Endothelial cell of umbilical vein (primary cell): Measurements from ENCODE around the gene BRCA1. TPM values are rescaled to one million over a fixed set of nuclear protein-coding genes. Genes with fewer than 3 reads are reported as not detected.
"Not testable (repeated sequence)": the region's sequence is repeated elsewhere in the genome, so short reads cannot be mapped to it uniquely, and the experiment has no call there.

Source experiments
- BruUV-seq: library from RNA; stranded (reverse); fragments of 400-500 nt; replicated peaks from 2 replicates; lab custom pipeline; 2021; lab: Mats Ljungman, UMichigan
- CTCF ChIA-PET: fragments of 300-600, 350-600 bp; sonication (Branson Sonifier 250); formaldehyde crosslinking; loops from one replicate; lab custom pipeline; 2021; ENCODE audit warnings: antibody characterized with exemption, inconsistent platforms; lab: Charles Lee
- POLR2A ChIA-PET: fragments of 300-600, 350-600 bp; sonication (Branson Sonifier 250); formaldehyde crosslinking; loops from one replicate; lab custom pipeline; 2021; ENCODE audit warnings: antibody characterized with exemption, inconsistent platforms; lab: Charles Lee
- DNase-seq: peaks from one replicate; pipeline ENCODE4 v3.0.0-alpha.2; 2011; ENCODE audit warnings: low read depth, low spot score
- FAIRE-seq: peaks from 2 replicates; lab custom pipeline; 2011; peaks lifted over from hg19 to GRCh38; lab: Jason Lieb, UNC
- H2AFZ ChIP-seq: 2 replicates; pipeline ENCODE4 v1.6.0; 2012; ENCODE audit warnings: low read depth, low read length, control low read depth, inconsistent platforms
- H3K27ac ChIP-seq: 2 replicates; pipeline ENCODE4 v1.5.1; 2011; ENCODE audit warnings: low read depth, mild to moderate bottlenecking, control low read depth, low read length, moderate library complexity; ENCODE audit not compliant: insufficient read depth
- H3K27me3 ChIP-seq, 2 experiments: 2 replicates each; pipeline versions ENCODE4 v1.6.0 to v1.6.1; 2011; ENCODE audit warnings: low read length in 2 of 2, mixed read lengths in 1 of 2; ENCODE audit not compliant: control insufficient read depth in 2 of 2, insufficient read depth in 2 of 2
- H3K36me3 ChIP-seq, 2 experiments: 2 replicates in 1 of 2; 3 replicates in 1 of 2; pipeline ENCODE4 v1.5.1; 2011; ENCODE audit warnings: low read length in 2 of 2, mild to moderate bottlenecking in 1 of 2, moderate library complexity in 1 of 2; ENCODE audit not compliant: control insufficient read depth in 2 of 2, insufficient read depth in 2 of 2; ENCODE audit errors: extremely low read depth in 1 of 2
- H3K4me1 ChIP-seq: 3 replicates; pipeline ENCODE4 v1.5.1; 2011; ENCODE audit warnings: mild to moderate bottlenecking, low read length; ENCODE audit not compliant: control insufficient read depth, insufficient read depth; ENCODE audit errors: extremely low read depth
- H3K4me2 ChIP-seq: 2 replicates; pipeline ENCODE4 v1.6.1; 2011; ENCODE audit warnings: low read length, control low read depth, mixed read lengths; ENCODE audit not compliant: insufficient read depth
- H3K4me3 ChIP-seq, 3 experiments: fragments of 200-600 bp in 1 of 3; sonication (generic), shearing (Covaris generic) in 1 of 3; replicated peaks in 1 of 3; 2 replicates each; pipeline ENCODE4 v1.5.1; 2011 to 2016; ENCODE audit warnings: control low read depth in 3 of 3, low read length in 3 of 3, mild to moderate bottlenecking in 2 of 3, inconsistent platforms in 1 of 3, low read depth in 1 of 3, moderate library complexity in 1 of 3; ENCODE audit not compliant: insufficient read depth in 1 of 3
- H3K79me2 ChIP-seq: 2 replicates; pipeline ENCODE4 v1.6.0; 2012; ENCODE audit warnings: low read length, inconsistent platforms; ENCODE audit not compliant: control insufficient read depth, insufficient read depth
- H3K9ac ChIP-seq: replicated peaks from 2 replicates; pipeline ENCODE3; 2011; ENCODE audit warnings: low read length, control low read depth; ENCODE audit not compliant: insufficient read depth; ENCODE audit errors: extremely low read depth
- H3K9me1 ChIP-seq: replicated peaks from 3 replicates; pipeline ENCODE4 v1.6.0; 2011; ENCODE audit warnings: mild to moderate bottlenecking, low read length; ENCODE audit not compliant: control insufficient read depth, insufficient read depth; ENCODE audit errors: extremely low read depth
- H3K9me3 ChIP-seq: replicated peaks from 2 replicates; pipeline ENCODE4 v1.5.1; 2012; ENCODE audit warnings: low read length, inconsistent platforms; ENCODE audit not compliant: control insufficient read depth, insufficient read depth
- H4K20me1 ChIP-seq: replicated peaks from 2 replicates; pipeline ENCODE3; 2011; ENCODE audit warnings: mild to moderate bottlenecking, low read length; ENCODE audit not compliant: control insufficient read depth, insufficient read depth; ENCODE audit errors: extremely low read depth
- EZH2 ChIP-seq: IDR thresholded peaks from 2 replicates; pipeline ENCODE4 v1.6.1; 2012; ENCODE audit warnings: borderline replicate concordance, low read depth, mild to moderate bottlenecking, moderate library complexity, low read length, inconsistent platforms; ENCODE audit not compliant: severe bottlenecking
- FOS ChIP-seq: IDR thresholded peaks from 2 replicates; pipeline ENCODE4 v1.6.1; 2011; ENCODE audit warnings: mild to moderate bottlenecking, low read length, moderate library complexity, borderline replicate concordance; ENCODE audit not compliant: insufficient read depth
- GATA2 ChIP-seq: IDR thresholded peaks from 2 replicates; pipeline ENCODE4 v1.7.0; 2011; ENCODE audit warnings: low read depth, mild to moderate bottlenecking, moderate library complexity, mixed read lengths, low read length; ENCODE audit not compliant: insufficient read length, insufficient read depth
- JUN ChIP-seq: IDR thresholded peaks from 2 replicates; pipeline ENCODE4 v1.6.1; 2011; ENCODE audit warnings: borderline replicate concordance, low read depth; ENCODE audit not compliant: insufficient read length, insufficient read depth
- MYC ChIP-seq: IDR thresholded peaks from one replicate; pipeline ENCODE4 v1.6.1; 2011; ENCODE audit warnings: mild to moderate bottlenecking, low read depth, low read length
- POLR2A ChIP-seq: IDR thresholded peaks from 2 replicates; pipeline ENCODE4 v1.6.1; 2012; ENCODE audit warnings: low read depth, mild to moderate bottlenecking, control low read depth, low read length
- POLR2AphosphoS5 ChIP-seq: IDR thresholded peaks from 2 replicates; pipeline ENCODE4 v1.6.1; 2012; ENCODE audit warnings: low read depth, mild to moderate bottlenecking, control low read depth, low read length, moderate library complexity; ENCODE audit not compliant: insufficient read depth
- dilution Hi-C: fragments of 300-500 bp; cut with MboI; formaldehyde crosslinking; loops from one replicate; pipeline ENCODE4 v1.15.0; 2019; ENCODE audit warnings: low sequenced_read_pairs; ENCODE audit not compliant: extremely low pct_ligation_motif_present
- intact Hi-C: fragments of 100-400 bp; cut with micrococcal nuclease; formaldehyde crosslinking; loops from one replicate; pipeline ENCODE4 v1.10.0; 2022
- polyA plus RNA-seq, 4 experiments: library from polyadenylated mRNA; depleted of rRNA in 3 of 4; stranded (reverse) in 3 of 4; unstranded in 1 of 4; fragments of >200 nt; gene quantifications; 2 replicates each; pipeline versions ENCODE4 v1.2.1 to v1.2.3, GENCODE V29; 2011 to 2012; ENCODE audit warnings: missing spikeins in 1 of 4
- total RNA-seq: library from RNA; stranded (reverse); gene quantifications from 2 replicates; pipeline ENCODE4 v1.2.3, GENCODE V29; 2021
- TF ChIP-seq, protein P1 (sequence below), 2 donors: IDR thresholded peaks; 1 replicate in 1 of 2; 2 replicates in 1 of 2; pipeline ENCODE4 v1.5.1; 2011; ENCODE audit warnings: low read length in 2 of 2, mild to moderate bottlenecking in 2 of 2, moderate library complexity in 2 of 2, control low read depth in 1 of 2, inconsistent platforms in 1 of 2, low read depth in 1 of 2; ENCODE audit not compliant: insufficient read depth in 1 of 2; ENCODE audit errors: extremely low read depth in 1 of 2
- TF ChIP-seq, protein P2 (sequence below): IDR thresholded peaks from 2 replicates; pipeline ENCODE4 v1.6.1; 2011; ENCODE audit not compliant: insufficient read depth, insufficient read length

The BRCA1 gene
- total and polyA plus RNA-seq, 2 donors (not counting 3 experiments of a cell fraction or from before 2014, with no cell fraction given) = 14.3 to 29.0 TPM

DNA sequence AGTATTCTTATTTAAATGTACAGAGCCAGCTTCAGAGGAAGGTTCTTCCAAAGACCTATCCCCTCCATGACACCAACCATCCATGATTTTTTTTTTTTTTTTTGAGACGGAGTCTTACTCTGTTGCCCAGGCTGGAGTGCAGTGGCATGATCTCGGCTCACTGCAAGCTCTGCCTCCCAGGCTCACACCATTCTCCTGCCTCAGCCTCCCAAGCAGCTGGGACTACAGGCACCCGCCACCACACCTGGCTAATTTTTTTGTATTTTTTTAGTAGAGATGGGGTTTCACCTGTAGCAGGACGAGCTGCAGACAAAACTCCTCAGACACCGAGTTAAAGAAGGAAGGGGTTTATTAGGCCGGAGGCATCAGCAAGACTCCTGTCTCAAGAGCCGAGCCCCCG is 34.8 kb upstream of the BRCA1 start:
- CTCF ChIA-PET, FAIRE-seq, dilution Hi-C loops: not testable (repeated sequence)

DNA sequence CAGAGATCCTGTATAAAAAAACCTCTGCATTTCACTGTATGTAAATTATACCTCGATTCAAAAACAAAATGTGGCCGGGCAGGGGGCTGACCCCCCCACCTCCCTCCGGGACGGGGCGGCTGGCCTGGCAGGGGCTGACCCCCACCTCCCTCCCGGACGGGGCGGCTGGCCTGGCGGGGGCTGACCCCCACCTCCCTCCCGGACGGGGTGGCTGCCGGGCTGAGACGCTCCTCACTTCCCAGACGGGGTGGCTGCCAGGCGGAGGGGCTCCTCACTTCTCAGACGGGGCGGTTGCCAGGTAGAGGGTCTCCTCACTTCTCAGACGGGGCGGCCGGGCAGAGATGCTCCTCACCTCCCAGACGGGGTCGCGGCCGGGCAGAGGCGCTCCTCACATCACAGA is 34.1 kb upstream of the BRCA1 start:
- CTCF ChIA-PET, H3K9me1 ChIP-seq, POLR2A ChIA-PET, dilution Hi-C loops, H3K9me3 ChIP-seq, H3K9ac ChIP-seq, H3K36me3 ChIP-seq, BruUV-seq, H3K4me3 ChIP-seq, FAIRE-seq, H3K79me2 ChIP-seq, H2AFZ ChIP-seq, DNase-seq, H4K20me1 ChIP-seq, H3K4me2 ChIP-seq, H3K27ac ChIP-seq, H3K4me1 ChIP-seq, H3K27me3 ChIP-seq, intact Hi-C loops: not testable (repeated sequence)

More for the DNA sequence above, 34.8 kb upstream of the BRCA1 start:
- DNase-seq, H3K4me1 ChIP-seq, BruUV-seq, H4K20me1 ChIP-seq, H3K4me2 ChIP-seq, H3K4me3 ChIP-seq, H3K9me1 ChIP-seq, H3K9ac ChIP-seq, H3K9me3 ChIP-seq, intact Hi-C loops, H2AFZ ChIP-seq, POLR2A ChIA-PET, H3K27me3 ChIP-seq, H3K27ac ChIP-seq, H3K79me2 ChIP-seq, H3K36me3 ChIP-seq: not testable (repeated sequence)

DNA sequence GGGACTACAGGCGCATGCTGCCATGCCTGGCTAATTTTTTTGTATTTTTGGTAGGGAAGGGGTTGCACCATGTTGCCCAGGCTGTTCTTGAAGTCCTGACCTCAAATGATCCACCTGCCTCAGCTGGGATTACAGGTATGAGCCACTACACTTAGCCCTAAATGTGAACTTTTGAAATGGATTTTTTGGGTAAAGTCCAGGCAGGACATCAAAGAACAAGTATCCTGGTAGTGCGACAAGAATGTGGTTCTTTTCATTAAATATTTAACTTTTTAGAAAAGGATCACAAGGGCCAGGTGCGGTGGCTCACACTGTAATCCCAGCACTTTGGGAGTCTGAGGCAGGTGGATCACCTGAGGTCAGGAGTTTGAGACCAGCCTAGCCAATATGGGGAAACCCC is 30.5 kb upstream of the BRCA1 start:
- no peak overlapping the region for H2AFZ ChIP-seq
- DNase-seq = no peak
- CTCF ChIA-PET = no interaction called here
- H3K27ac ChIP-seq = no peak overlapping the region
- no peak overlapping the region for H3K4me2 ChIP-seq
- no peak for TF ChIP-seq GATA2
- TF ChIP-seq, protein P1, sequence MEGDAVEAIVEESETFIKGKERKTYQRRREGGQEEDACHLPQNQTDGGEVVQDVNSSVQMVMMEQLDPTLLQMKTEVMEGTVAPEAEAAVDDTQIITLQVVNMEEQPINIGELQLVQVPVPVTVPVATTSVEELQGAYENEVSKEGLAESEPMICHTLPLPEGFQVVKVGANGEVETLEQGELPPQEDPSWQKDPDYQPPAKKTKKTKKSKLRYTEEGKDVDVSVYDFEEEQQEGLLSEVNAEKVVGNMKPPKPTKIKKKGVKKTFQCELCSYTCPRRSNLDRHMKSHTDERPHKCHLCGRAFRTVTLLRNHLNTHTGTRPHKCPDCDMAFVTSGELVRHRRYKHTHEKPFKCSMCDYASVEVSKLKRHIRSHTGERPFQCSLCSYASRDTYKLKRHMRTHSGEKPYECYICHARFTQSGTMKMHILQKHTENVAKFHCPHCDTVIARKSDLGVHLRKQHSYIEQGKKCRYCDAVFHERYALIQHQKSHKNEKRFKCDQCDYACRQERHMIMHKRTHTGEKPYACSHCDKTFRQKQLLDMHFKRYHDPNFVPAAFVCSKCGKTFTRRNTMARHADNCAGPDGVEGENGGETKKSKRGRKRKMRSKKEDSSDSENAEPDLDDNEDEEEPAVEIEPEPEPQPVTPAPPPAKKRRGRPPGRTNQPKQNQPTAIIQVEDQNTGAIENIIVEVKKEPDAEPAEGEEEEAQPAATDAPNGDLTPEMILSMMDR (IDR thresholded peaks at IDR 0.05; ENCODE audit: extremely low read depth in 1 of 2, insufficient read depth in 1 of 2, low read depth in 1 of 2, low read length in 2 of 2) = no peak
- TF ChIP-seq FOS = no peak
- TF ChIP-seq, protein P2, sequence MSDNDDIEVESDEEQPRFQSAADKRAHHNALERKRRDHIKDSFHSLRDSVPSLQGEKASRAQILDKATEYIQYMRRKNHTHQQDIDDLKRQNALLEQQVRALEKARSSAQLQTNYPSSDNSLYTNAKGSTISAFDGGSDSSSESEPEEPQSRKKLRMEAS = no peak
- no peak for TF ChIP-seq JUN
- no peak for TF ChIP-seq MYC
- TF ChIP-seq POLR2A = no peak
- no peak for TF ChIP-seq POLR2AphosphoS5
- TF ChIP-seq EZH2 = no peak
- H3K9me1 ChIP-seq = no peaks in the 10 kb centered on the region
- intact Hi-C loops (no loop called here), dilution Hi-C loops (no loop called here)
- no peak for FAIRE-seq
- H3K79me2 ChIP-seq = no peaks in the 10 kb centered on the region
- POLR2A ChIA-PET = no interaction called here
- H3K27me3 ChIP-seq = no peaks in the 10 kb centered on the region
- H3K36me3 ChIP-seq = no peaks in the 10 kb centered on the region
- H4K20me1 ChIP-seq = no peaks in the 10 kb centered on the region
- no peaks in the 10 kb centered on the region for H3K4me1 ChIP-seq
- BruUV-seq = no TSS peak
- no peaks in the 10 kb centered on the region for H3K9me3 ChIP-seq
- no peak overlapping the region for H3K9ac ChIP-seq
- no peak overlapping the region for H3K4me3 ChIP-seq
